ENCODE results near the gene PUS1.

GRCh38 chr12:131920902-131921840, 7.9 kb upstream of the PUS1 start:
- no peak for TF ChIP-seq ZNF18 (tag by site-specific recombination; IDR thresholded peaks at IDR 0.05)
- TF ChIP-seq CTCF (tag by site-specific recombination; IDR thresholded peaks at IDR 0.05), result no peak
- no peak for TF ChIP-seq ZBTB49 (tag by site-specific recombination; IDR thresholded peaks at IDR 0.05; ENCODE audit: low read depth)
- TF ChIP-seq ZNF274 (IDR thresholded peaks at IDR 0.05; ENCODE audit: low read length), result no peak
- TF ChIP-seq ZNF274 (tag by site-specific recombination; IDR thresholded peaks at IDR 0.05; ENCODE audit: borderline replicate concordance), result no peak
- TF ChIP-seq ZSCAN16 (tag by site-specific recombination; IDR thresholded peaks at IDR 0.05), result no peak
- TF ChIP-seq ZFP41 (tag by site-specific recombination; IDR thresholded peaks at IDR 0.05; ENCODE audit: borderline replicate concordance), result no peak

Data from HEK293 (cell line).